ENCODE results near the gene SLC2A8.
A peak's percentile ranks its signal among the peaks of the same experiment; 100 is the strongest.

SLC2A8 gene

DNA sequence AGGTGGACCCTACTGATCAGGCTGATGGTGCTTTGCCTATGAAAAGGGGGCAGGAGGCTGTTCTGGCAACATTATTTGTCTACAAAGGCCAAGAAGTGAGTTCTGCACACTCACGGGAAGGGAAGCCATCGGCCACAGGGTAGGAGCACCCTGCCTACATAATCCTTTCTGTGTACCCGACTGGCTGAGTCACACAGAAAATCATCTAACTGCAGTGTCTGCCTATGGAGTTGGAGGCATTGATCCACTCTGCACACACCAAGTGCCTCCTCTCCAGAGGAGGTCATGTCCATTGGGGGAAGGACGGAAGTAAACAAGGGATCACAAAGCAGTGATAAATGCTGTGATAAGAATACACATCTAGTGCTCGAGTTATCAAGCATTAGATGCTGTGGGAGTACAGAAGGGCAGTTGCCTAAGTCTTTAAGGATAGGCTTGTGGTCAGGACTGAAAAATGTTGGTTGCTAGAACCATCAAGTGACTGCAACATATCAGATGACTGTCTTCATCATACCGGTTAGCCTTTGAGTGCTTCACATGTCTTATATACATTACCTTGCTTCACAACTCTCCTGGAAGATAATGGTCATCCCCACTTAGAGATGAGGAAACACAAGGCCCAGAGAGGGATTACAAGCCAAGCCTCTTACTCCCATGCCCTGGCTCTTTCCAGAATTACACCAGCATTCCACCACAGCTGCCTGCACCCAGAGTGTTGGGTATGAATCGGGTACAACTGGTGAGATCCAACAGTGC is 1.3 kb upstream of the SLC2A8 start:
- DNase-seq (ENCODE audit: extremely low read depth, low read depth) = no peak

DNA sequence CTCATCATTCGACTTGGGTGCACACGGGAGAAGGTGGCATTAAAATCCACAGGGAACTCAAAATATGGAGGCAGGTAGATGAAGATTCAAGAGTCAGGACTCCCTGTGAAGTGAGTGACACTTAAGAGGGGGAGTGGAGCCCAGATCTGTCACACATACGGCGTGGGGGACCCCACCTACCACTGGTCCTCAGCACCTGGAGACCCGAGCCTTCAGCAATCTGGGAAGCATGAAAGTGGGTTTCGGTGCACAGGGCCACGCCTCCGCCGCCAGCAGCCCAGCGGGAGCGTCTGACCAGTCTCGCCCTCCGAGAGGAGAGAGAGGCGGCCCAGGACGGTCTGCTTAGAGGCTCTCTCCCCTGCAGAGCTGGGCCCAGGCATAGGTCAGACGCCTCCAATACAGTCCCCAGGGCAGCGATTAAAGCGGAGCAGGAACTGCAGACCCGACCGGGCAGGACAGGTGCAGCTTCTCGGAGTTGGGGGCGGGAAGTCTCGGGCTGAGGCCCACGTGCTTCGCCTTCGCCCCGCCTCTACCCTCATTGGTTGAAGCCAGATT is 639 bp upstream of the SLC2A8 start:
- no peak for DNase-seq (ENCODE audit: extremely low read depth, low read depth)
- TF ChIP-seq, protein P1, sequence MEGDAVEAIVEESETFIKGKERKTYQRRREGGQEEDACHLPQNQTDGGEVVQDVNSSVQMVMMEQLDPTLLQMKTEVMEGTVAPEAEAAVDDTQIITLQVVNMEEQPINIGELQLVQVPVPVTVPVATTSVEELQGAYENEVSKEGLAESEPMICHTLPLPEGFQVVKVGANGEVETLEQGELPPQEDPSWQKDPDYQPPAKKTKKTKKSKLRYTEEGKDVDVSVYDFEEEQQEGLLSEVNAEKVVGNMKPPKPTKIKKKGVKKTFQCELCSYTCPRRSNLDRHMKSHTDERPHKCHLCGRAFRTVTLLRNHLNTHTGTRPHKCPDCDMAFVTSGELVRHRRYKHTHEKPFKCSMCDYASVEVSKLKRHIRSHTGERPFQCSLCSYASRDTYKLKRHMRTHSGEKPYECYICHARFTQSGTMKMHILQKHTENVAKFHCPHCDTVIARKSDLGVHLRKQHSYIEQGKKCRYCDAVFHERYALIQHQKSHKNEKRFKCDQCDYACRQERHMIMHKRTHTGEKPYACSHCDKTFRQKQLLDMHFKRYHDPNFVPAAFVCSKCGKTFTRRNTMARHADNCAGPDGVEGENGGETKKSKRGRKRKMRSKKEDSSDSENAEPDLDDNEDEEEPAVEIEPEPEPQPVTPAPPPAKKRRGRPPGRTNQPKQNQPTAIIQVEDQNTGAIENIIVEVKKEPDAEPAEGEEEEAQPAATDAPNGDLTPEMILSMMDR (IDR thresholded peaks at IDR 0.05; ENCODE audit: low read depth, low read length) = no peak

More for the DNA sequence above, 1.3 kb upstream of the SLC2A8 start:
- TF ChIP-seq, protein P1 (IDR thresholded peaks at IDR 0.05; ENCODE audit: low read depth, low read length) = no peak

DNA sequence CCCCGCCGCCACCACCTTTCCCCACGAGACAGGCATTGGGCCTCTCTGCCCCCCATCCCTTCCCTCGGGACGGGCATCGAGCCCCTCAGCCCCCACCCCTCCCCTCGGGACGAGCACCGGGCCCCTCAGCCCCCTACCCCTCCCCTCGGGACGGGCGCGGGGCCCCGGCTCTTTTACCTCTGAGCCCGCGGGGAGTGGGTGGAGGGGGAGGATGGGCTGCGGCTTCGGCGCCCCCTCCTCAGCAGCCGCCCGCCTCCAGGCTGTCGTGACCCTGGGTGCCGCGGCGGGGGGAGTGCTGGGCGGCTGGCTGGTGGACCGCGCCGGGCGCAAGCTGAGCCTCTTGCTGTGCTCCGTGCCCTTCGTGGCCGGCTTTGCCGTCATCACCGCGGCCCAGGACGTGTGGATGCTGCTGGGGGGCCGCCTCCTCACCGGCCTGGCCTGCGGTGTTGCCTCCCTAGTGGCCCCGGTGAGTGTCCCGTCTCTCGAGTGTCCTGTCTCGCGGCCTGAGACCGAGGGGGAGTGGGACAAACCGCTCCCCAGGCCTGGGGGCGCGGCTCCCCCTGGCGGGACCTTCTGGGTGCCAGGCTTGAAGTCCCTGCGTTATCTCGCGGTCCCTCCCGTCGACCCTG is 791 bp downstream of the SLC2A8 start:
- TF ChIP-seq, protein P1 (IDR thresholded peaks at IDR 0.05; ENCODE audit: low read depth, low read length) = peak; percentile 52
- no peak for DNase-seq (ENCODE audit: extremely low read depth, low read depth)

DNA sequence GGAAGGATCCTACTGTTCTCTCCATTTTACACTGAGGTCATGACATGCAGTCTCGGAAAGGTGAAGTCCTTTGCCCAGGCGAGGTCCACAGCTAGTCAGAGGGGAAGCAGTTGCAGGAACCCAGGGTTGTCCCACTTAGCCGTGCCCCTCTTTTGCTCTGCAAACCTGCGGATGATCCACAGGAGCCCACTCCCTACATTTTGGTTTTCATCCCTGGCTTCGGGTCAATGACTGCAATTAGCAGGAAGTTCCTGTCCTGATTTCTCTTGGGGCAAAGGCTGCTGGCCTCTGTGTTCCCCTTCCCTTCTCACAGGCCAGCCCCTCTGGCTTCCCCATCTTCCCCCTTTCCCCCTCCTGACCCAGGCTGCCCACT is 1.3 kb downstream of the SLC2A8 start:
- DNase-seq (ENCODE audit: extremely low read depth, low read depth) = no peak
- TF ChIP-seq, protein P1 (IDR thresholded peaks at IDR 0.05; ENCODE audit: low read depth, low read length) = no peak

DNA sequence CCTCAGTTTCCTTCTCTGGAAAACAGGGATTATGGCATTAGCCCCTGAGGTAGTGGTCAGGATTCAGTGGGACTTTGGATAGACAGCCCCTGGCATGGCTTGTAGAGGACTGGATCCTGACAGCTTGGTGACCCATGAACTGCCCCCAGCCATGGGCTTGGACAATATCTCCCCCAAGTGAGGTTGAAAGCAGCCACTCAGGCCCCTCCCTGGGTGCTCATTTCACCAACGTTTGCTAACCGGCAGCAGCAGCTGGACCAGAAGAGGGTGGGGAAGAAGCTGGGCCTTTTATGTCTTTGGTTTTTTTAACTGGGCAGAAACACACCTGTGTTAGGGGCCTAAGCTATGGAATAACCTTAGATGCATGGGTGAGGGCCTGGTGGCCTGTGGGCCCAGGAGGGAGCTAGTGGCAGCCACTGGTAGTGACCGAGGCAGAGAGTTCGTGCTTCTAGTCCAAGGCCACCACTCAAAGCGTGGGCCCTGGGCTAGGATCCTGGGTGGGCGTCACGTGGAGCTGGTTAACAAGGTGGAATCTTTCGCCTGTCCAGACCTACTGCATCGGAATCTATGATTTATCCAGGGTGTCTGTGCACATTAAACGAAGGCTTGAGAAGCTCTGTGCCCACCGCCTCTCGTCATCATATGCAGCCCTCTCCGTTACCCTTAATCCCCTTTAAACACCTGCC is 1.9 kb downstream of the SLC2A8 start:
- DNase-seq (ENCODE audit: extremely low read depth, low read depth) = no peak
- TF ChIP-seq, protein P1 (IDR thresholded peaks at IDR 0.05; ENCODE audit: low read depth, low read length) = no peak

DNA sequence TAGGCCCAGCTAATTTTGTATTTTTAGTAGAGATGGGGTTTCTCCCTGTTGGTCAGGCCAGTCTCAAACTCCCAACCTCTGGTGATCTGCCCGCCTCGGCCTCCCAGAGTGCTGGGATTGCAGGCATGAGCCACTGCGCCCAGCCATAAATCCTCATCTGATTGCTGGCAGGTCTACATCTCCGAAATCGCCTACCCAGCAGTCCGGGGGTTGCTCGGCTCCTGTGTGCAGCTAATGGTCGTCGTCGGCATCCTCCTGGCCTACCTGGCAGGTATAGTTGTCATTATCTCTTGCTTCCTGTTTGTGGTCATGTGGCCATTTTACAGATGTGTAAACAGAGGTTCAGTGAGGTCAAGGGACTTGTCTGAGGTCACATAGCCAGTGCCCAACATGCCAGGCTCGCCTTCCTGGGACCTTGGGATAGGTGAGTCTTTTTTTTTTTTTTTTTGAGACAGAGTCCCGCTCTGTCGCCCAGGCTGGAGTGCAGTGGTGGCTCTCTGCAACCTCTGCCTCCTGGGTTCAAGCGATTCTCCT is 2.8 kb downstream of the SLC2A8 start:
- TF ChIP-seq, protein P1 (IDR thresholded peaks at IDR 0.05; ENCODE audit: low read depth, low read length) = no peak
- no peak for DNase-seq (ENCODE audit: extremely low read depth, low read depth)
